Fibroblast of skin of right biceps (primary cell): Measurements from ENCODE around the gene TAGLN2.

Source experiments
- DNase-seq: peaks from one replicate; pipeline ENCODE4 v3.0.0-alpha.2; 2013

Gene TAGLN2

GRCh38 chr1:159949123-159949522 lies 23.8 kb upstream of the TAGLN2 start:
- no peak for DNase-seq

GRCh38 chr1:159947942-159948341 lies 22.6 kb upstream of the TAGLN2 start:
- no peak for DNase-seq

GRCh38 chr1:159946242-159947187 lies 21.2 kb upstream of the TAGLN2 start:
- no peak for DNase-seq

GRCh38 chr1:159945483-159946241 lies 20.4 kb upstream of the TAGLN2 start, which contains the start of gene IGSF9:
Gene IGSF9, minus strand, starts transcription at chr1:159945613. Its CDS starts 2,159 bp downstream, at chr1:159943454.
- DNase-seq, result peak; percentile 84

DNA sequence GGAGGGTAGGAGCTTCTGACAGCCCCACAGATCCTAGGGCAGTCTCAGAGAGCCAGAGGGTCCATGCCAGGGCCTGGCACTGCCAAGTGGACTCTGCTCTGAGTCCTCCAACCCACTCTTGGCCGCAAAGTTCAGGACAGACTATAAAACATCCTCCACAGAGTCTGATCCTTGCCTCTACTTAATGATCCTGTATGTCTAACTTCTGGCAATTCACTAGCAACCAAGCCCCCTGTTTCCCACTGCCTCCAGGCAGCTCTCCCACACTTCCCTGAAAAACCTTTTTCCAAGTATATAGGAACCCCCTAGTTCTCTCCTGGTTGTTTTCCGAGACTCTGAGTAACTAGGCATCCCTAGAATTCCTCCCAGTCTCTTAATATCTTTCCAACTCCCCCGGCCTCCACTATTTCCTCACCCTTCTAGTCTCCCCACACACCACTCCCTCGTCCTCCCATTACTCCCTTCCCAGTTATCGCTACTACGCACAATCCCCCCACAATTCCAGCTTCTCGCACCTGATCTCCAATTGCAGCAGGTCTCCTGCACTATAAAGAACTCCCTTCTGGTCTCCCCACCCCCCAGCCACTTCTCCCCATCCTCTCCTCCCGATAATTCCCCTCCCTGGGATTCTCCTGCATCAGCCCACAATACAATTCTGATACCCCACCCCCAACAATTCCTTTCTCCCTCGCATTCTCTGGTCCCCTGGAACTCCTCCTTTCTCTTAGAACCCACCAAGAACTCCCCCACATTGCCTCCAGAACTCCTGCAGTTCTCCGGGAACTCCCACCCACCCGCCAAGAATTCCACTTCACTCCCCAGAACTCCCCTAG lies 19.5 kb upstream of the TAGLN2 start:
- no peak for DNase-seq

- no peak for DNase-seq
Observed at GRCh38 chr1:159943908-159944622, 18.8 kb upstream of the TAGLN2 start.

DNA sequence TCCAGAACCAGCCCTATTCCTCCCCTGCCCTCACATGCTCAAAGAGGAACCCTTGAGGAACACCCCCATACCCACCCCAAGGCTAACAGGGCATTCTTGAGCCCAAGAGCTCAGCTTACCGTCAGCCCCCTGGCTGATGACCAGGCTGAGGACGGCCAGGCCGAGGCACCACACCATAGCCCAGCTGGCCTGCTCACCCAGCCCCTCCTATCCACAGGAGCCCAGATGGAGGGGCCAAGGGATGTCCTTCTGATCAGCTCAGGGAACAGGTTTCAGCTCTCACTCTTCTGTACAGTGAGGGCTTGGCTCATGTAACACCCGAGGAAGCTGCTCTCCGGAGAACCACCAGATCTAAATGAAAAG lies 18.0 kb upstream of the TAGLN2 start:
- DNase-seq, result no peak

DNA sequence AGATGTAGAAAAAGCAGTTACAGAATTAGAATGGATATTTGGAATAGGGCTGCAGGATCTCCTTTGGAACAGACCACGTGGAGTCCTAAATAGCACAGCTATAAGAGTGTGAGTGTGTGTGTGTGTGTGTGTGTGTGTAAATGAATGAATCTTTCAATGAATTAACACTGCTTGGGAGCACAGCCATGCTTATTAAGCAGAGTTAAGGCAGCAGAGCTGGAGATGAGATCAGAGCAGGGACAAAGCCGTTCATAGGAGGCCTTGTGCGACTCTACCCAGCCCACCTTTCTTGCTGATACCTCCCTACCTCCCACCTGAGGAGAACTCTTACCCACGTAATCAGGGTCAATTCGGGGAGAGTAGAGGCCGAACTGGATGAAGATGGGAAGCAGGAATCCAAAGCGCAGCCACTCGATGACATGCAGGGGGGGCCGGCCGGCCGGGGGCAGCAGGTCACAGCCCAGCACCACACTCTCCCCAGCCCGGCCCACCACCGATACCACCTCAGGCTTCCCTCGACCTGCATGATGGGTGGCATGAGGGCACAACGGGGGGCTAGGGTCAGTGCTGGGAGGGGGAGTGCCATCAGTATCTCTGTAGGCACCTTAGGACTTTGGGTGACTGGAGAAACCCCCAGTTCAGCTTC lies 17.4 kb upstream of the TAGLN2 start:
- DNase-seq, result no peak

DNA sequence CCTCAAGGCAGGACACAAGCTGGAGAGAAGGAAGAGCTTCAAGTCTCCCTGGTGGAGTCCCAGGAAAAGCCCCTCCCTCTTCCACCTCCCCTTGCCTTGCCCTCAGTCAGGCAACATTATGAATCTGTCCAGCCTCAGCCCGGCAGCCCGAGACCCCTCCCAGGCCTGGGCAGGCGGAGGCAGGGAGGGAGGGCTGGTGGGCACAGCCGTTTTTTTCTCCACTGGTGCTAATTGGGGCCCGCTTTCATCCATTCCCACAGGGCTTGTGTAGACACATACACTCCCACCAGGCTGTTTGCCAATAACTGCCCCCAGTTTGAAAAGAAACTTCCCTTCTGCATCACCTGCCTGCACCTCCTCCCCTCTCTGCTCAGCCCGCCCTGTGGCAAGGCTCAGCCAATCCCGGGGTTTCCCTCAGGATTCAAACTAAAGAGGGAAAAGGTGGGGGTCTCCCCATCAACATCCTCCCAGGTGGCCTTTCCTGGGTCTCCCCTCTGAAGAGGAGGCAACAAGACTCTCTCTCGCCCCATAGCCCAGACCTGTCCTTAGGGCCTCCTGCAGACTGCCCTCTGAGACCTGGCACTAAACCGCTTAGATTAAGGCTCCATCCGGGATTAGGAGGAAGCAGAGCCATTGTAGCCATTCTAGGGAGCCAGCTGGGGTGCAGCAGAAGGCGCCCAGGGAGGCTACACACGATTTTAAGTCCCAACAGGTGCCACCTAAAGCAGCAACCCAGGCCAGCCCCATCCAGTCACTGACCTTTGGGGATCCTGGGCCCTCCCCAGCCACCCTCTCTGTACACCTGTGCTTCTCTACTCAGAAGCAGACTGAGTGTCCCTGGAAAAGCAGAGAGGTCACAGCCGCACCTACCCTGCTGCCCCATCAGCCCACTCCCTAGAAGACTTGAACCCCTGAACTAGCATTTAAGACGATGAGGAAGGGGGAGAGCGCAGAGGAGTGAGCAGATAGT lies 16.6 kb upstream of the TAGLN2 start:
- no peak for DNase-seq

GRCh38 chr1:159941141-159941540 lies 15.8 kb upstream of the TAGLN2 start:
- DNase-seq, result no peak

DNA sequence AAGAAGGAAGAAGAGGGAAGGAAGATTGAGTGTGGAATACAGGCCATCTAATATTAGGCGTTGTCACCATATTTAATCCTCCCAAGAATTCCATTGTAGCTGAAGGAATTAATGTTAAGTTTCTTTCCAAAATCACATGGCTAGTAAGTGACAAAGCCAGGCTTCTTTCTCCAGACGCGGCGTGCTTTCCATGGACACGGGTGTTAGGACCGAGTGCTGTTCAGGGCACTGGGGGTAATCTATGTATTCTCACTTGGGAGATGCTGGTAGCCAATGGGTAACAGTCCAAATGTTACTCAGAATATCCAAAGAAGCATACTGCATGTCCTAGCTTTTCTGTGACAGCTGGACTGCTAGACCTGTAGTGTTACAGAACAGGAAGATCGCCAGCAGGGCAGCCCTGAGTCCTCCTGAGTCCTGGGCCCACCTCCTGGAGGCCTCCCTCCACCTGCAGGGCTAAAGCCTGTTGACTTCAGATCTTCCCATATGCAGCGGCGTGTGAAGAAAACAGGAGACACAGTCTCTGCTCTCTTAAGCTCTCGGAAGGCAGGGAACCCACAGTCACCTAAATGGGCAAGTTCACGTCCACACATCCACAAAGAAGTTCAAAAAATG lies 14.8 kb upstream of the TAGLN2 start:
- no peak for DNase-seq

- DNase-seq, result no peak
Observed at GRCh38 chr1:159939678-159940002, 14.3 kb upstream of the TAGLN2 start.

DNA sequence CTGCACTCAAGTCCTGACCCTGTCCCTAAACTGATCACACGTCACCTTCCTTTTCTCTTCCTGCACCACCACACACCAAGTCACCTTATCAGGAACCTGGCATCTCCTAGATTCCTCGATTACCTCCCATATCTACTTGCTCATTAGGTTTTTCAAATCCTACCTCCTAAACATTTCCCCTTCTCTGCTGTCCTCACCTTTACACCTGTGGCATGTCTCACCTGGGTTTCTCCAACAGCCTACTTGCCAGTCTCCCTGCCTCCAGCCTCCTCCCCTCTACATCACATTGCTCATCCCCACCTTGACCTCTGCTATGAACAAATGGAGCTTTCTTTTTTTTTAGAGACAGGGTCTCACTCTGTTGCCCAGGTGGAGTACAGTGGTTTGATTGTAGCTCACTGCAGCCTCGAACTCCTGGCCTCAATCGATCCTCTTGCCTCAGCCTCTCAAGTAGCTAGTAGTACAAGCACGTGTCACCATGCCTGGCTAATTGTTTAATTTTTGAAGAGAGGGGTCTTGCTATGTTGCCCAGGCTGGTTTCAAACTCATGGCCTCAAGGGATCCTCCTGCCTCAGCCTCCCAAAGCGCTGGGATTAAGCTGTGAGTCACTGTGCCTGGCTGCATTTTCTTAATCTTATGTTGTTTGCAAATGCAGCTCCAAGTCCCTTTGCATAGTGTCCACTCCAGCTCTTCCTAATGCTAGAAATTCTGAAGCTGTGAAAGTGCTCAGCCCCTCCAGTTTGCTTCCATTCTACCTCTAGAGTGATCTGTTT lies 13.8 kb upstream of the TAGLN2 start:
- no peak for DNase-seq

- DNase-seq, result no peak
Observed at GRCh38 chr1:159938211-159938852, 13.0 kb upstream of the TAGLN2 start.

- no peak for DNase-seq
Observed at GRCh38 chr1:159937054-159937750, 11.9 kb upstream of the TAGLN2 start.

DNA sequence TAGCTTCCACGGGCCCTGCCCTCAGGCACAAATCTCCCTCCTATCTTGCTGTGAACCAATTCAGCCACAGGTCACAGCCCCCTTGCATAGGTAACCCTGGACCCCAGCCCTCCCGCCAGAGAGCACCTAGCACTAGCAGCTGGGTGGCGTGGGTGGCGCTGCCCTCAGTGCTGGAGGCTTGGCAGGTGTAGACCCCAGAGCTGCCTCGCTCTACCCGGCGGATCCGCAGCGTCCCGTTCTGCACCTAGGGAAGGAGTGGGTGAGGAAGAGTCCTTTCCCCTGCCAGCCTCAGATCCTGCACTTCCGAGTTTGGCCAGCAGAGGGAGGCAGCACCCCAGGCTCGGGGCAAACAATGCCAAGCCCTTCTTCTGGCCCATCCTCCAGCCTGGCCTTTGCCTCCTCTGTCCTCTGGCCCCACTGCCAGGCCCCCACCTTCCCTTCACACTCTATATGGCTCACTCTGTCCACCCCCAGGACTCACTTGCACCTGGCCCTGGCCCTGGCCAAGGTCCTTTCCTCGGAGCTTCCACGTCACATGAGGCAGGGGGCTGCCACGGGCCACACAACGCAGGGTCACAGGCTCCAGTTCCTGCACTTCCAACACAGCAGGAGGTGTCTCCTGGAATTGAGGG lies 11.1 kb upstream of the TAGLN2 start:
- DNase-seq, result peak; percentile 41

- no peak for DNase-seq
Observed at GRCh38 chr1:159935719-159936272, 10.5 kb upstream of the TAGLN2 start.
